HG03378 (cell line): ENCODE data around the gene CDC16.
"Not testable (repeated sequence)": the region's sequence is repeated elsewhere in the genome, so short reads cannot be mapped to it uniquely, and the experiment has no call there.

Experiments used
- ATAC-seq: cut with Tn5 transposase; IDR thresholded peaks from one replicate; pipeline ENCODE4 v1.9.1; 2021; ENCODE audit warnings: mild to moderate bottlenecking, moderate library complexity; ENCODE audit not compliant: unreplicated experiment

Gene CDC16

GRCh38 chr13:114227528-114227927, 7.2 kb upstream of the CDC16 start:
- no peak for ATAC-seq

DNA sequence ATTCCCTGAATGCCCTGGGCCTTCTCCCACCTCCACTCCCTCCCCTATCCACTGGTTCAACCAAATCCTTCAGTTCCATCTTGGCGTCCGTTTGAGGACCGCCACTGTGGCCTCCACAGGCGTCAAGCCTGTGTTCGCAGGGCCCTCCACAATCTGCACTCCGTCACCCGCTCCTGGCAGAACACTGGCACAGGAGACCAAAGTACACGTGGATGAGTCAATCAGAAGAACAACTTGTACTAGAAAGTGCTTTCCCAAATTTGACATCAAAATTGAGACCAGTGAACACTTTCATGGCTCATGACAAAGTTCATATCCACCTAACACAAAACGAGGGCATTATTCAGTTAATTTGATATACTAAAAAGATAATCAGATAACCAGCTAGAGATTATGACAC, 6.5 kb upstream of the CDC16 start:
- no peak for ATAC-seq

DNA sequence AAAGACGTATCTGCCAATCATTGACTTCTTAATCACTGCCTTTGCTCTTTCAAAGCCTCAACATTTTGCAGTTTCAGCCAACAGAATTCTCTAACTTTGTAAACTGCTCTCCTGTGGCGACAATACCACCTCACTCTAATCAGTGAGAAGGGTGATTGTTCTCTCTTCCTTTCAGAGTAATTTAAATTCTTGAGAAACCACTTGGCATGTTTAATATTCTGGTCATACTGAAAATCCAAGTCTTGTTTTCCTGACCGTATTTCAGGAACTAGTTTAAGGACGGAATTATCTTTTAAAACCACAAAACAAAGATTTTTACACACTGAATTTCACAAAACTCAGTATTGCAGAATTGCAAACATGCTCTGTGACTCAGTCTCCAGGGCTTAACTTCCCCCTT, 5.2 kb upstream of the CDC16 start:
- ATAC-seq, result no peak

GRCh38 chr13:114230117-114230516, 4.6 kb upstream of the CDC16 start:
- no peak for ATAC-seq

DNA sequence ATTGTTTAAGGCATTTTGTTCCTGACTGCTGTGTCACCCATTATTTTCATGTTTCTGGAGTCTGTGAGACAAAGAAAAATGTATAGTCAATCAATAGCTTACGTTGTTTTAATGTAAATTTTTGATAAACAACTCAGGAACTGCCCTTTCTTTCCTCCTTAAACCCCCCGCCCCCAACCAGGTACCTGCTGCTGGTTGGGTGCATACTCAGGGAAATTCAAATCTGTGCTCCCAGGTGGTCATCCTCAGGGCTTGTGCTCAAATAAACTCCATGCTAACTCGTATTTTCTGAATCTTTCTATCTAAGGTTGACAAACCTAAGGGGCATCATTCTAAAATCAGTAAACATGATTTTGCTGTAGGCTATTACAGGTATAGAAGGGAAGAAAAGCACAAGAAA, 4.1 kb upstream of the CDC16 start:
- no peak for ATAC-seq

GRCh38 chr13:114231886-114232285, 2.8 kb upstream of the CDC16 start:
- no peak for ATAC-seq

DNA sequence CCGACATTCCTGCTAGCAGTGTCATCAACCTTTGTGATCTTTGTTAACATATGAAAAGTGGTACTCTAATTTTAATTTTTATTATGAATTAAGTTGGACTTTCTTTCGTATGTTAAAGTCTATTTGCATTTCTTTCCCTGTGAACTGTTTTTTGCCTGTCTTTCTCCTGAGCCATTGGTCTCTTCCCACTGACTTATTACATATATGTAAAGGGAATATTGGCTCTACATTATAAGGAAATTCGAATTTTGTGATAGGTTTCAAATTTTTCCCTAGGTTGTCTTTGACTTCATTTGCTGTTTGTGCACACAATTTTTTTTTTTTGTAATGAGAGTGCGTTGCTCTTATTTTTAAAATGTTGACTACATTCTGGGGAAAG, 442 bp upstream of the CDC16 start:
- no peak for ATAC-seq

- no peak for ATAC-seq
Measured at GRCh38 chr13:114235697-114236096, 1.0 kb downstream of the CDC16 start.

- ATAC-seq, result no peak
Measured at GRCh38 chr13:114236227-114236626, 1.5 kb downstream of the CDC16 start.

- no peak for ATAC-seq
Measured at GRCh38 chr13:114237415-114238112, 2.9 kb downstream of the CDC16 start.

DNA sequence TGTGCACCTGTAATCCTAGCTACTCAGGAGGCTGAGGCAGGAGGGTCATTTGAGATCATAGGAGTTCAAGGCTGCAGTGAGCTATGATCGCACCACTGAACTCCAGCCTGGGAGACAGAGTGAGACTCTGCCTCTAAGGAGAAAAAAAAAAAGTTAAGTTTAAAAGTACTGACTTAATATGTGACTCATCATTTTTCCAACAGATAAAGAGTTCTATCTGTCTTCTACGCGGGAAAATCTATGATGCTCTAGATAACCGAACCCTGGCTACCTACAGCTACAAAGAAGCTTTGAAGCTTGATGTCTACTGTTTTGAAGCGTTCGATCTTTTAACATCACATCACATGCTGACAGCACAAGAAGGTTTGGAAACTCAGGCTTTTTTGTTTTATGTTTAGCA, 7.2 kb downstream of the CDC16 start:
- no peak for ATAC-seq

GRCh38 chr13:114243971-114244370, 9.3 kb downstream of the CDC16 start:
- no peak for ATAC-seq

GRCh38 chr13:114244637-114245036, 9.9 kb downstream of the CDC16 start:
- no peak for ATAC-seq

DNA sequence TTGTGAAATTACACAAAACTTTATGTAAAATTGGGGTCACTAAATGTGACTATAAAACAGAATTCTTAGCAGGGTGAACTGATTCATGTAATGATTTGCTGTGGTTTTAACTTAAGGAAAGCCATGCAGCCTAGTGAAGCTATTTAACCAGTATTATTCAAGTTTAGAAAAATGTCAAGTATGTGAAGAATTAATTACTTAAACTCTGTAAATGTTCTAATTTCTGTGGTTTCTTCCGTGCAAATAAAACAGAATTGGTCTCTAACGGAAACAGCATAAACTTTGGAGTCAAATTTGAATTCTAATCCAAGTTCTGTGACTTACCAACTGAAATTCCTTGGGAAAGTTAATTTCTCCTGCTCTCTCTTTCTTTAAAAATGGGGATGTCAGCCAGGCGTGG, 13.3 kb downstream of the CDC16 start:
- ATAC-seq, result no peak

GRCh38 chr13:114249077-114249476, 14.4 kb downstream of the CDC16 start:
- no peak for ATAC-seq

- ATAC-seq, result not testable (repeated sequence)
Measured at GRCh38 chr13:114251639-114252440, 17.1 kb downstream of the CDC16 start.

DNA sequence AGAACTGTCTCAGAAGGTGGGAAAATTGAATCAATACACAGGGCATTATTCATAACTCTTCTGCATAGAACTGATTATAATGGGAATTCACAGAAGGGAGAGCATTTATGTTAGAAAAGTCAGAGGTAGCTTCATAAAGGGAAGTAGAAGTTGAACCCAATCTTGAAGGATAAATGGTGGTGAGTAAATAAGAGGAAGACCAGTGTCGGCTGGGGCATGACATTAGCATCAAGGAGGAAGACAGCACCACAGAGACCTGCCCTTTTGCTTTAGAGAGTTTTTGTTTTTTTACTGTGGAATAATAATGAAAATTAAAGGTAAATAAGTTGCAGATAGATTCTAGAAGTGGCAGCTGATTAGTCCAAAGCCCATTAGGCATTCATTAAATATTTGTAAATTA, 21.9 kb downstream of the CDC16 start:
- ATAC-seq, result no peak

GRCh38 chr13:114257014-114257413, 22.3 kb downstream of the CDC16 start:
- no peak for ATAC-seq

GRCh38 chr13:114258589-114258988, 23.9 kb downstream of the CDC16 start:
- no peak for ATAC-seq

DNA sequence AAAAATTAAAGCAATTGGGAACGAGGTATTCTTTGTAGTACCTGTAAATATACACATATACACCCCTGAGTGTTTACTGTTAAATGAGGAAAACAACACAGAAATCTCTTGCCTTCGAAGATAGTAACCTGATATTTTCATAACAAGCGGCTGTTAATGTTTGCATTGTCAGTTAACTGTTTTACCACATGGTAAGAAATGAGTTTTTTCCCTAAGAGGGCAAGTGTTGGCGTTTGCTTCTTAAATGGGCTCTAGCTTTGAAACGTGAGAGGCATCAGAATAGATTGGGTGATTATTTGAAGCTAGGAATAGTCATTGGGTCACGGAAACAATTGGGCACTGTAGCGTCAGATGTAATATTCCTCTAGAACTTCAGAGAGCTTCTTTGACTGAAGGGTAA, 24.7 kb downstream of the CDC16 start:
- no peak for ATAC-seq

GRCh38 chr13:114259974-114260373, 25.3 kb downstream of the CDC16 start:
- ATAC-seq, result no peak

GRCh38 chr13:114260814-114261213, 26.1 kb downstream of the CDC16 start:
- ATAC-seq, result no peak
